Activated CD4-positive, alpha-beta memory T cell treated with anti-CD3 and anti-CD28 coated beads for 36 hours (primary cell): ENCODE data around the gene ZNF205. TPM values are rescaled to one million over a fixed set of nuclear protein-coding genes. Genes with fewer than 3 reads are reported as not detected.
"Not testable (repeated sequence)": the region's sequence is repeated elsewhere in the genome, so short reads cannot be mapped to it uniquely, and the experiment has no call there.

Experiments used
- CTCF ChIA-PET: fragments of 350-600 bp; sonication (Branson Sonifier 250); formaldehyde crosslinking; loops from one replicate; lab custom pipeline; 2021; ENCODE audit warnings: antibody characterized with exemption, inconsistent platforms; lab: Charles Lee
- POLR2A ChIA-PET: fragments of 350-600 bp; sonication (Branson Sonifier 250); formaldehyde crosslinking; loops from one replicate; lab custom pipeline; 2021; ENCODE audit warnings: antibody characterized with exemption; lab: Charles Lee
- DNase-seq: peaks from one replicate; pipeline ENCODE4 v3.0.0-alpha.2; 2020
- H3K27ac Mint-ChIP-seq: one replicate; pipeline ENCODE4 v1.8.0; 2021; ENCODE audit warnings: mixed read lengths
- H3K27me3 Mint-ChIP-seq: one replicate; pipeline ENCODE4 v1.8.0; 2021; ENCODE audit warnings: mixed read lengths
- H3K36me3 Mint-ChIP-seq: one replicate; pipeline ENCODE4 v1.8.0; 2021; ENCODE audit warnings: mixed read lengths
- H3K4me1 Mint-ChIP-seq: one replicate; pipeline ENCODE4 v1.8.0; 2021; ENCODE audit warnings: low read depth, mixed read lengths
- H3K4me3 Mint-ChIP-seq: one replicate; pipeline ENCODE4 v1.8.0; 2021; ENCODE audit warnings: mild to moderate bottlenecking, mixed read lengths
- H3K9me3 Mint-ChIP-seq: one replicate; pipeline ENCODE4 v1.8.0; 2021; ENCODE audit warnings: mixed read lengths
- intact Hi-C: fragments of 100-400 bp; cut with micrococcal nuclease; formaldehyde crosslinking; loops from one replicate; pipeline ENCODE4 v1.15.1; 2023
- total RNA-seq, 2 experiments: library from RNA; stranded (reverse); gene quantifications; one replicate each; pipeline ENCODE4 v1.2.3, GENCODE V29; 2021

The ZNF205 gene
- total RNA-seq = under 1 TPM in 1 of 2 experiments, not detected in 1; 0.21 TPM

- no peaks in the 10 kb centered on the region for H3K36me3 Mint-ChIP-seq
- no peak within 1 kb of the TSS for H3K4me3 Mint-ChIP-seq
- H3K4me1 Mint-ChIP-seq = peaks cover 3% of the 10 kb centered on the region
- H3K27ac Mint-ChIP-seq = no peak within 1 kb of the TSS
- no peaks in the 10 kb centered on the region for H3K9me3 Mint-ChIP-seq
- no peak for DNase-seq
- CTCF ChIA-PET = interaction anchor here (1.1 to 1.6 kb wide), 4 partner anchors 11 to 81 kb away, joined by 3 to 4 read pairs (median 4); no protein-coding TSS in a partner anchor
- POLR2A ChIA-PET = no interaction called here
- H3K27me3 Mint-ChIP-seq = peaks cover 12% of the 10 kb centered on the region
- intact Hi-C loops = no loop called here
Measured at GRCh38 chr16:3112058-3112880, at the start of gene ZNF205. TSS of gene ZNF205 (plus strand) at chr16:3112586. CDS start at chr16:3113431, 845 bp downstream.

DNA sequence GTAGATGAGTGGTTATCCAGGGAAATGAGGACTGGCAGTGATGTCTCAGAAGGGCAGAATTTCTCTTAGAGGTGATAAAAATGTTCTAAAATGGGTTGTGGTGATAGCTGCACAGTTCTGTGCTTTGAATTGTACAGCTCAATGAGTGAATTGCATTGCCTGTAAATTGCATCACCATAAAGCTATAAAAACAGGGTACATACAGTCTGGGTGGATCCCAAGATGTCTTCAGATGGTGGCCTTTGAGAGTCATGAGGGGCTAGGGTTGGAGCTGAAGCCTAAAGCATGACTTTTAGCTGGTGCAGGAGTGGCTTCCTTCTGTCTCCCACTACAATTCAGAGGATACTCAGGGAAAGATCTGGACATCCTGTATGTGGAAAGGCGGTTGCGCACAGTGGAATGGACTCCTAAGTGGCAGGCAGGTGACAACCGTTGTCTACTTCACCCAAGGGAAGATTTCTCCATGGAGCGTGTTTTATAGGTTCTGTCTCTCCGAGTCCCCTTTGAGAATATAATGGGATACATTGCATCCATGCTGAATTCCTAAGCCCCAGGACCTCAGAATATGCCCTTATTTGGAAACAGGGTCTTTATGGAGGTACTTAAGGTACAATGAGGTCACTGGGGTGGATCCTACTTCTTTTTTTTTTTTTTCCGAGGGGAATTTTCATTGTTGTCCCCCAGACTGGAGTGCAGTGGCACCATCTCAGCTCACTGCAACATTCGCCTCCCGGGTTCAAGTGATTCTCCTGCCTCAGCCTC, 48.6 kb upstream of the ZNF205 start:
- H3K4me3 Mint-ChIP-seq = peak overlapping the region; percentile 99
- CTCF ChIA-PET = interaction anchor here (0.7 to 12.3 kb wide), 9 partner anchors 14 to 393 kb away, joined by 3 to 270 read pairs (median 4); partner anchors contain the start of gene ZNF213

GRCh38 chr16:3065069-3065741, 47.2 kb upstream of the ZNF205 start, which contains the start of gene IL32:
TSS of gene IL32 (plus strand) at chr16:3065640. CDS start at chr16:3065812, 172 bp downstream.
- ChIA-PET CTCF (interaction anchor here (0.5 to 12.3 kb wide), 10 partner anchors 10 to 109 kb away, joined by 3 to 270 read pairs (median 4); no protein-coding TSS in a partner anchor), POLR2A (interaction anchor here (0.5 to 6.1 kb wide), 10 partner anchors 11 to 378 kb away, joined by 3 to 89 read pairs (median 4); partner anchors contain the start of genes NAA60, ZNF213, ZNF597 and ZSCAN10)
- H3K27me3 Mint-ChIP-seq = peaks cover 4% of the 10 kb centered on the region
- no peaks in the 10 kb centered on the region for H3K9me3 Mint-ChIP-seq
- peak within 1 kb of the TSS; percentile 99 for H3K4me3 Mint-ChIP-seq
- intact Hi-C loops = loop anchor here (1.0 kb wide), 1 partner anchor 10 kb away; no protein-coding TSS in a partner anchor
- peaks cover 46% of the 10 kb centered on the region for H3K36me3 Mint-ChIP-seq
- H3K27ac Mint-ChIP-seq = peak within 1 kb of the TSS; percentile 100
- H3K4me1 Mint-ChIP-seq = peaks cover 67% of the 10 kb centered on the region
- peak; percentile 87 for DNase-seq

More for the DNA sequence above, 48.6 kb upstream of the ZNF205 start:
- H3K36me3 Mint-ChIP-seq = peaks cover 34% of the 10 kb centered on the region
- intact Hi-C loops = no loop called here
- H3K27me3 Mint-ChIP-seq = peaks cover 4% of the 10 kb centered on the region
- no peaks in the 10 kb centered on the region for H3K9me3 Mint-ChIP-seq
- H3K27ac Mint-ChIP-seq = peak overlapping the region; percentile 100
- DNase-seq = no peak
- POLR2A ChIA-PET = interaction anchor here (1.9 to 6.1 kb wide), 2 partner anchors 13 to 25 kb away, joined by 4 to 89 read pairs; no protein-coding TSS in a partner anchor
- peaks cover 62% of the 10 kb centered on the region for H3K4me1 Mint-ChIP-seq

GRCh38 chr16:3065742-3066439, 46.5 kb upstream of the ZNF205 start:
- Mint-ChIP-seq H3K4me1 (peaks cover 67% of the 10 kb centered on the region), H3K36me3 (peaks cover 48% of the 10 kb centered on the region), H3K27me3 (peaks cover 4% of the 10 kb centered on the region), H3K9me3 (no peaks in the 10 kb centered on the region), H3K4me3 (peak overlapping the region; percentile 99), H3K27ac (peak overlapping the region; percentile 100)
- intact Hi-C loops = loop anchor here (1.0 kb wide), 1 partner anchor 9 kb away; no protein-coding TSS in a partner anchor
- peak; percentile 19 for DNase-seq
- CTCF ChIA-PET = interaction anchor here (0.9 to 12.3 kb wide), 10 partner anchors 9 to 108 kb away, joined by 3 to 270 read pairs (median 6); no protein-coding TSS in a partner anchor
- POLR2A ChIA-PET = interaction anchor here (0.5 to 6.1 kb wide), 10 partner anchors 10 to 377 kb away, joined by 3 to 89 read pairs (median 4); partner anchors contain the start of genes NAA60, ZNF213, ZNF597 and ZSCAN10

DNA sequence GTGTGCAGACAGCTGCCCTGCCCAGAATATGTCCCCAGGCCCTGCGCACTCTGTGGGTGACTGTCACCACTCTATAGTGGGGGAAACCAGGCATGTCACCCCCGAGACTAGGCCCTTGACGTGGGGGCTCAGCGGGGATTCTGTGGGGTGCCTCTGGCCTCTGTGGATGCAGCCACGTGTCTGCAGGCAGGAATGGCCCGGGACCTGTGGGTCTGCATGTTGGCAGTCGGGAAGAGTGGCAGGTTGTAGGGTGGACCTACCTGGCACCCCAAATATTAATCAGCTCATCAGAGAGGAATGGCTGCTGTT, 46.0 kb upstream of the ZNF205 start:
- no peaks in the 10 kb centered on the region for H3K9me3 Mint-ChIP-seq
- H3K36me3 Mint-ChIP-seq = peaks cover 48% of the 10 kb centered on the region
- CTCF ChIA-PET = interaction anchor here (1.2 to 12.3 kb wide), 5 partner anchors 9 to 62 kb away, joined by 5 to 270 read pairs (median 7); no protein-coding TSS in a partner anchor
- intact Hi-C loops = no loop called here
- H3K4me1 Mint-ChIP-seq = peaks cover 70% of the 10 kb centered on the region
- peak overlapping the region; percentile 100 for H3K27ac Mint-ChIP-seq
- POLR2A ChIA-PET = interaction anchor here (1.0 to 6.1 kb wide), 5 partner anchors 10 to 68 kb away, joined by 3 to 89 read pairs (median 10); partner anchors contain the start of gene ZNF213
- peaks cover 4% of the 10 kb centered on the region for H3K27me3 Mint-ChIP-seq
- no peak for DNase-seq
- peak overlapping the region; percentile 99 for H3K4me3 Mint-ChIP-seq

GRCh38 chr16:3068487-3068886, 43.9 kb upstream of the ZNF205 start:
- POLR2A ChIA-PET = interaction anchor here (1.3 to 6.1 kb wide), 2 partner anchors 8 to 61 kb away, joined by 3 to 89 read pairs; no protein-coding TSS in a partner anchor
- Mint-ChIP-seq H3K9me3 (no peaks in the 10 kb centered on the region), H3K4me1 (peaks cover 70% of the 10 kb centered on the region), H3K27me3 (peaks cover 4% of the 10 kb centered on the region), H3K4me3 (peak overlapping the region; percentile 99), H3K27ac (peak overlapping the region; percentile 100), H3K36me3 (peaks cover 48% of the 10 kb centered on the region)
- intact Hi-C loops = no loop called here
- CTCF ChIA-PET = no interaction called here
- peak; percentile 36 for DNase-seq

DNA sequence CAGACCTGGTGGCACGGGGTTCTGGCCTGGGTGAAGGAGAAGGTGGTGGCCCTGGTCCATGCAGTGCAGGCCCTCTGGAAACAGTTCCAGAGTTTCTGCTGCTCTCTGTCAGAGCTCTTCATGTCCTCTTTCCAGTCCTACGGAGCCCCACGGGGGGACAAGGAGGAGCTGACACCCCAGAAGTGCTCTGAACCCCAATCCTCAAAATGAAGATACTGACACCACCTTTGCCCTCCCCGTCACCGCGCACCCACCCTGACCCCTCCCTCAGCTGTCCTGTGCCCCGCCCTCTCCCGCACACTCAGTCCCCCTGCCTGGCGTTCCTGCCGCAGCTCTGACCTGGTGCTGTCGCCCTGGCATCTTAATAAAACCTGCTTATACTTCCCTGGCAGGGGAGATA, 43.2 kb upstream of the ZNF205 start:
- intact Hi-C loops, H3K9me3 Mint-ChIP-seq, H3K27me3 Mint-ChIP-seq: not testable (repeated sequence)
- Mint-ChIP-seq H3K4me3 (peak overlapping the region; percentile 40), H3K27ac (peak overlapping the region; percentile 78), H3K36me3 (peaks cover 48% of the 10 kb centered on the region), H3K4me1 (peaks cover 71% of the 10 kb centered on the region)
- POLR2A ChIA-PET = interaction anchor here (0.8 to 6.1 kb wide), 3 partner anchors 7 to 60 kb away, joined by 3 to 89 read pairs (median 3); no protein-coding TSS in a partner anchor
- DNase-seq = peak; percentile 17
- CTCF ChIA-PET = interaction anchor here (0.6 to 0.9 kb wide), 2 partner anchors 21 to 61 kb away, joined by 3 to 4 read pairs; no protein-coding TSS in a partner anchor

DNA sequence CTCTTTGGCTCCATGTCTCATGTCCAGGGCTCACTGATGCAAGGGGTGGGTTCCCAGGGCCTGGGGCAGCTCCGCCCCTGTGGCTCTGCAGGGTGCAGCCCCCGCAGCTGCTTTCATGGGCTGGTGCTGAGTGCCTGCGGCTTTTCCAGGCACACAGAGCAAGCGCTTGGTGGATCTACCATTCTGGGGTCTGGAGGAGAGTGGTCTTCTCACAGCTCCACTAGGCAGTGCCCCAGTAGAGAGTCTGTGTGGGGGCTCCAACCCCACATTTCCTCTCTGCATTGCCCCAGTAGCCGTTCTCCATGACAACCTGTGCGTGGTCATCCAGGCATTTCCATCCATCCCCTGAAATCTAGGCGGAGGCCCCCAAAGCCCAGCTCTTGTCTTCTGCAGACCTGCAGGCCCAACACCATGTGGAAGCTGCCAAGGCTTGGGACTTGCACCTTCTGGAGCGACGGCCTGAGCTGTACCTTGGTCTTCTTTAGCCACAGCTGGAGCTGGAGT, 41.7 kb upstream of the ZNF205 start:
- ChIA-PET POLR2A (interaction anchor here (0.8 to 1.5 kb wide), 4 partner anchors 10 to 64 kb away, joined by 3 to 6 read pairs (median 4); partner anchors contain the start of gene ZNF213), CTCF (interaction anchor here (1.4 to 2.0 kb wide), 3 partner anchors 11 to 59 kb away, joined by 4 to 8 read pairs (median 7); no protein-coding TSS in a partner anchor)
- H3K36me3 Mint-ChIP-seq = peaks cover 46% of the 10 kb centered on the region
- DNase-seq = peak; percentile 54
- intact Hi-C loops = no loop called here
- H3K4me3 Mint-ChIP-seq = peak overlapping the region; percentile 40
- H3K27me3 Mint-ChIP-seq = peaks cover 1% of the 10 kb centered on the region
- H3K27ac Mint-ChIP-seq = peak overlapping the region; percentile 78
- peaks cover 73% of the 10 kb centered on the region for H3K4me1 Mint-ChIP-seq
- H3K9me3 Mint-ChIP-seq = no peaks in the 10 kb centered on the region

DNA sequence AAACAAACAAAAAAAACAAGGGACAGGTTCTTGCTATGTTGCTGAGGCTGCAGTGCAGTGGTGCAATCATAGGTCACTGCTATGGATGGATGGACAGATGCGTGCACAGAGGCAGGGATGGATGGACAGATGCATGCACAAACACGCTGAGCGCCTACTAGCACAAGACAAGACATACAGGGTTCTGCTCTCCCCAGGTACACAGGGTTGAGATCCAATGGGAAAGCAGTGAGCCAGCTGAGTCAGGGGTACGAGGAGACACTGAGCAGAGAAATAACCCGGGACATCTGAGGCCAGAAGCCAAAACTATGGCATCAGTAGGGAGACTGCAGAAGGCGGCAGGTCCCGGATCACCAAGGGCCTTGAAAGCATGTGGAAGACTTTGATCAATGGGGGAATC, 40.7 kb upstream of the ZNF205 start:
- H3K27ac Mint-ChIP-seq = peak overlapping the region; percentile 78
- H3K36me3 Mint-ChIP-seq = peaks cover 36% of the 10 kb centered on the region
- POLR2A ChIA-PET = interaction anchor here (1.4 to 1.5 kb wide), 2 partner anchors 9 to 13 kb away, joined by 5 to 6 read pairs; no protein-coding TSS in a partner anchor
- H3K4me3 Mint-ChIP-seq = peak overlapping the region; percentile 36
- no peaks in the 10 kb centered on the region for H3K27me3 Mint-ChIP-seq
- H3K4me1 Mint-ChIP-seq = peaks cover 81% of the 10 kb centered on the region
- DNase-seq = peak; percentile 28
- intact Hi-C loops = no loop called here
- H3K9me3 Mint-ChIP-seq = no peaks in the 10 kb centered on the region
- CTCF ChIA-PET = interaction anchor here (1.4 to 2.0 kb wide), 3 partner anchors 12 to 58 kb away, joined by 4 to 8 read pairs (median 7); no protein-coding TSS in a partner anchor

DNA sequence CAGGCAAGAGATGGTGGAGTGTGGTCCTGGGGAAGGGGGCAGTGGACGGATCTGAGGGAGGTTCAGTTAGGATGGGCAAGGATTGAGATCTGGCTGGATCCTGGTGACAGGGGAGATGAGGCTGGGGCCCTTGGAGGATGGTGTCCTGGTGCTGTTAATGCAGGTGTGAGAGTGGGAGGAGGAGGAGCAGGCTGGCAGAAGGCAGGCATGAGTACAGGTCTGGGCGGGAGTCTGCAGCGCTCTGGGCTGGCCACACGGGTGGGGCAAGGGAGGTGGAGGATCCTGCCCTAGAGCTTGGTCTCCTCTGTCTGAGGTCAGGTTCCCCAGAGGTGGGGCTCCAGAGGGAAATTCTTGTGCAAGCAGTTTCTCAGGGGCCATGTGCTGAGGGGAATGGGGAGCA, 40.2 kb upstream of the ZNF205 start:
- Mint-ChIP-seq H3K36me3 (peaks cover 32% of the 10 kb centered on the region), H3K4me3 (peak overlapping the region; percentile 36), H3K4me1 (peaks cover 85% of the 10 kb centered on the region), H3K27ac (peak overlapping the region; percentile 78)
- H3K9me3 Mint-ChIP-seq, H3K27me3 Mint-ChIP-seq, intact Hi-C loops, POLR2A ChIA-PET, CTCF ChIA-PET: not testable (repeated sequence)
- DNase-seq = peak; percentile 61
